BE2C (cell line): Measurements from ENCODE around the gene ADAMTS12.

ENCODE experiments used
- DNase-seq: peaks from one replicate; pipeline ENCODE4 v3.0.0-alpha.2; 2020
- H3K27me3 ChIP-seq: fragments of 250-450 bp; sonication (Bioruptor Pico); 2 replicates; pipeline ENCODE4 v1.5.1; 2020; ENCODE audit warnings: mild to moderate bottlenecking
- H3K36me3 ChIP-seq: fragments of 250-450 bp; sonication (Bioruptor Pico); 2 replicates; pipeline ENCODE4 v1.5.1; 2020; ENCODE audit warnings: mild to moderate bottlenecking
- H3K4me1 ChIP-seq: fragments of 250-450 bp; sonication (Bioruptor Pico); 2 replicates; pipeline ENCODE4 v1.5.1; 2020
- H3K4me3 ChIP-seq: 2 replicates; pipeline ENCODE4 v1.5.1; 2011; ENCODE audit warnings: low read depth, low read length
- H3K9me3 ChIP-seq: fragments of 250-450 bp; sonication (Bioruptor Pico); 2 replicates; pipeline ENCODE4 v1.5.1; 2020
- CTCF ChIP-seq: IDR thresholded peaks from 2 replicates; pipeline ENCODE4 v1.5.1; 2012; ENCODE audit warnings: mild to moderate bottlenecking, low read depth, low read length

Gene ADAMTS12

GRCh38 chr5:33675958-33676464, 215.8 kb downstream of the ADAMTS12 start:
- no peak overlapping the region for H3K4me3 ChIP-seq
- no peaks in the 10 kb centered on the region for H3K27me3 ChIP-seq
- no peaks in the 10 kb centered on the region for H3K4me1 ChIP-seq
- no peaks in the 10 kb centered on the region for H3K36me3 ChIP-seq
- no peak for DNase-seq
- no peak for TF ChIP-seq CTCF
- H3K9me3 ChIP-seq, result no peaks in the 10 kb centered on the region

GRCh38 chr5:33671700-33672291, 220.0 kb downstream of the ADAMTS12 start:
- H3K9me3 ChIP-seq, result no peaks in the 10 kb centered on the region
- DNase-seq, result no peak
- no peaks in the 10 kb centered on the region for H3K4me1 ChIP-seq
- no peaks in the 10 kb centered on the region for H3K27me3 ChIP-seq
- H3K36me3 ChIP-seq, result no peaks in the 10 kb centered on the region
- TF ChIP-seq CTCF, result no peak
- no peak overlapping the region for H3K4me3 ChIP-seq

GRCh38 chr5:33662722-33663427, 228.9 kb downstream of the ADAMTS12 start:
- H3K4me3 ChIP-seq, result no peak overlapping the region
- H3K9me3 ChIP-seq, result no peaks in the 10 kb centered on the region
- no peaks in the 10 kb centered on the region for H3K4me1 ChIP-seq
- no peaks in the 10 kb centered on the region for H3K27me3 ChIP-seq
- no peak for TF ChIP-seq CTCF
- no peaks in the 10 kb centered on the region for H3K36me3 ChIP-seq
- no peak for DNase-seq

- DNase-seq, result no peak
- no peak overlapping the region for H3K4me3 ChIP-seq
- H3K27me3 ChIP-seq, result no peaks in the 10 kb centered on the region
- no peaks in the 10 kb centered on the region for H3K36me3 ChIP-seq
- TF ChIP-seq CTCF, result no peak
- H3K9me3 ChIP-seq, result no peaks in the 10 kb centered on the region
- no peaks in the 10 kb centered on the region for H3K4me1 ChIP-seq
Measured at GRCh38 chr5:33659526-33660169, 232.1 kb downstream of the ADAMTS12 start.

- Histone ChIP-seq H3K36me3 (no peaks in the 10 kb centered on the region), H3K4me1 (no peaks in the 10 kb centered on the region), H3K4me3 (no peak overlapping the region), H3K27me3 (no peaks in the 10 kb centered on the region), H3K9me3 (no peaks in the 10 kb centered on the region)
- no peak for TF ChIP-seq CTCF
- DNase-seq, result no peak
Measured at GRCh38 chr5:33657804-33658440, 233.9 kb downstream of the ADAMTS12 start.
